Stomach (tissue), 9 donors: ENCODE results near the gene SGPL1. TPM values are rescaled to one million over a fixed set of nuclear protein-coding genes. Genes with fewer than 3 reads are reported as not detected.

Experiments
- DNase-seq, 2 donors: peaks; one replicate each; pipeline versions ENCODE4 v3.0.0 to v3.0.0-alpha.2; 2013 to 2019
- H3K27ac ChIP-seq, 5 donors: fragments of 200-600 bp in 4 of 5; sonication (generic) in 4 of 5; one replicate each; pipeline ENCODE4 v1.5.1; 2013 to 2019; ENCODE audit warnings: mild to moderate bottlenecking in 1 of 5, moderate library complexity in 1 of 5
- H3K27me3 ChIP-seq, 3 donors: fragments of 200-600 bp; sonication (generic); one replicate each; pipeline ENCODE4 v1.5.1; 2017 to 2019; ENCODE audit warnings: mixed run types in 1 of 3
- H3K36me3 ChIP-seq, 4 donors: fragments of 200-600 bp; sonication (generic); 1 replicate in 3 of 4; 2 replicates in 1 of 4; pipeline ENCODE4 v1.5.1; 2016 to 2019
- H3K4me1 ChIP-seq, 4 donors: fragments of 200-600 bp; sonication (generic); one replicate each; pipeline ENCODE4 v1.5.1; 2016 to 2019
- H3K4me3 ChIP-seq, 4 donors: fragments of 200-600 bp; sonication (generic) in 3 of 4; one replicate each; pipeline ENCODE4 v1.5.1; 2016 to 2019; ENCODE audit warnings: mild to moderate bottlenecking in 1 of 4
- H3K9me3 ChIP-seq, 4 donors: fragments of 200-600 bp; sonication (generic); one replicate each; pipeline ENCODE4 v1.5.1; 2016 to 2019
- EP300 ChIP-seq: sonication (generic); formaldehyde crosslinking; IDR thresholded peaks from one replicate; pipeline ENCODE4 v1.6.1; 2017; ENCODE audit warnings: antibody characterized with exemption
- POLR2A ChIP-seq, 4 donors: fragments of 450-650 bp; IDR thresholded peaks; one replicate each; pipeline ENCODE4 v1.6.1; 2016; ENCODE audit warnings: antibody characterized with exemption in 4 of 4, control low read depth in 2 of 4, mild to moderate bottlenecking in 1 of 4, moderate library complexity in 1 of 4
- POLR2AphosphoS5 ChIP-seq, 3 donors: sonication (generic); formaldehyde crosslinking; IDR thresholded peaks; one replicate each; pipeline ENCODE4 v1.6.1; 2016; ENCODE audit warnings: antibody characterized with exemption in 3 of 3
- WGBS, 5 donors: extraction: QIAGEN DNeasy Blood & Tissue Kit in 3 of 5; methylation state at CpG; one replicate each; pipeline versions ENCODE4 v1.1.5 to v1.1.7; 2013 to 2018; 5-methylcytosine and 5-hydroxymethylcytosine counted together
- intact Hi-C: fragments of 100-400 bp; cut with DNase I; formaldehyde crosslinking; loops from one replicate; pipeline ENCODE4 v1.15.1; 2023; ENCODE audit warnings: low total_unique reads
- polyA plus RNA-seq, 3 donors: library from polyadenylated mRNA; stranded (reverse); fragments of 200-250 nt; gene quantifications; one replicate each; pipeline ENCODE4 v1.2.3, GENCODE V29; 2013
- total RNA-seq, 5 donors: library from RNA; depleted of rRNA; stranded (reverse); fragments of >200 nt; gene quantifications; one replicate each; pipeline versions ENCODE4 v1.1.0 to v1.2.3, GENCODE V29; 2014 to 2016
- TF ChIP-seq, protein P1 (sequence below), 7 experiments: fragments of 450-650 bp in 4 of 7; fragments of 200-600 bp in 3 of 7; sonication (generic) in 3 of 7; IDR thresholded peaks; one replicate each; pipeline ENCODE4 v1.5.1; 2016 to 2019; ENCODE audit warnings: antibody characterized with exemption in 7 of 7, control low read depth in 2 of 7, mild to moderate bottlenecking in 1 of 7
- donor health status: healthy with polysubstance abuse.
- donor health status: Bipolar disorder and iron deficiency.
- donor health status: healthy.

SGPL1 gene
- total and polyA plus RNA-seq, 8 donors, result 1.2 to 65.5 (median 15.6) TPM

DNA sequence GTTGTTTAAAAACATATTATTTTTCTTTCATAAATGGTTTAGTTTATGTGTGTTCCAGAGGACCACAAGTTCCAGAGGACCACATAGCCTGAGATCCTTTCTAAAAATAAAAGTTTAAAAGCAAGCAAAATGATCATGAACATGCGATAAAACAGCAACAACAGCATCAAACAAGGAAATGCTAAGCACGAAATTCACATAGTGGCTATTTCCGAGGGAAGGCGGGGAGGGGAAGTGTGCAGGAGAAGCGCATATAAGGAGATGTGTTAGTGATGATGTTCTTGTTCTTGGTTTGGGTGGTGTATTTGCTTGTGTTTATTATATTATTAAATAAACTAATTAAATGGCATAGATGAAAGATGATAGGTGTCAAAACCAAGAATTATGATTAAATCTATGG is 31.7 kb upstream of the SGPL1 start:
- 71 to 77% (median 75%) methylated on average over 5 of the region's 5 CpGs for WGBS, 5 donors

DNA sequence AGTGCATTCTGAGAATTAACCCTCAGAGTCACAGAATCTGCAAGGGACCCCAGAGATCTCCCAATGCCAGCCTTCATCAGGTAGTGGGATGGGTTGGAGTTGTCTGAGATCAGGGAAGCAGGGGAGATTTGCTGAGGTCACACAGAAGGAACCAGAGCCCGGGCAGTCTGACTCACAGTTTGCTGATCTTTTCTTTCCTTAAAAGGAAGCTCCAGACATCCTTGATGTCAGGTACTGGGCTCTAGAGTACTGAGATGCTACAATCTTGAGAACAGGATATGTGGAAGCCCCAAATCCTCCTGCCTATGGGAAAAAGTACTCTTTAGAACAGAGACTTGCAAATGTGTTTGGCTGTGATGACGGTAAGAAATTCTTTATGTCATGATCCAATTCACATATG is 31.3 kb upstream of the SGPL1 start:
- Histone ChIP-seq H3K4me3 (no peak overlapping the region), H3K4me1 (no peaks in the 10 kb centered on the region), H3K27ac (no peak overlapping the region), H3K36me3 (no peaks in the 10 kb centered on the region), H3K9me3 (no peaks in the 10 kb centered on the region), H3K27me3 (peaks cover 0 to 6% (median 0%) of the 10 kb centered on the region in 3 donors)
- intact Hi-C loops, result no loop called here
- WGBS, 5 donors, result 53 to 70% (median 65%) methylated on average over 2 of the region's 2 CpGs
- DNase-seq, result no peak
- no peak for TF ChIP-seq EP300

More for the DNA sequence above, 31.7 kb upstream of the SGPL1 start:
- Histone ChIP-seq H3K27ac (no peak overlapping the region), H3K36me3 (no peaks in the 10 kb centered on the region), H3K9me3 (no peaks in the 10 kb centered on the region), H3K4me1 (no peaks in the 10 kb centered on the region), H3K4me3 (no peak overlapping the region), H3K27me3 (peaks cover 0 to 6% (median 0%) of the 10 kb centered on the region in 3 donors)
- TF ChIP-seq EP300, result no peak
- TF ChIP-seq POLR2A (IDR thresholded peaks at IDR 0.05), result no peak
- TF ChIP-seq, protein P1, sequence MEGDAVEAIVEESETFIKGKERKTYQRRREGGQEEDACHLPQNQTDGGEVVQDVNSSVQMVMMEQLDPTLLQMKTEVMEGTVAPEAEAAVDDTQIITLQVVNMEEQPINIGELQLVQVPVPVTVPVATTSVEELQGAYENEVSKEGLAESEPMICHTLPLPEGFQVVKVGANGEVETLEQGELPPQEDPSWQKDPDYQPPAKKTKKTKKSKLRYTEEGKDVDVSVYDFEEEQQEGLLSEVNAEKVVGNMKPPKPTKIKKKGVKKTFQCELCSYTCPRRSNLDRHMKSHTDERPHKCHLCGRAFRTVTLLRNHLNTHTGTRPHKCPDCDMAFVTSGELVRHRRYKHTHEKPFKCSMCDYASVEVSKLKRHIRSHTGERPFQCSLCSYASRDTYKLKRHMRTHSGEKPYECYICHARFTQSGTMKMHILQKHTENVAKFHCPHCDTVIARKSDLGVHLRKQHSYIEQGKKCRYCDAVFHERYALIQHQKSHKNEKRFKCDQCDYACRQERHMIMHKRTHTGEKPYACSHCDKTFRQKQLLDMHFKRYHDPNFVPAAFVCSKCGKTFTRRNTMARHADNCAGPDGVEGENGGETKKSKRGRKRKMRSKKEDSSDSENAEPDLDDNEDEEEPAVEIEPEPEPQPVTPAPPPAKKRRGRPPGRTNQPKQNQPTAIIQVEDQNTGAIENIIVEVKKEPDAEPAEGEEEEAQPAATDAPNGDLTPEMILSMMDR (IDR thresholded peaks at IDR 0.05), result no peak
- TF ChIP-seq POLR2AphosphoS5 (IDR thresholded peaks at IDR 0.05), result no peak
- intact Hi-C loops, result no loop called here
- DNase-seq, result no peak

DNA sequence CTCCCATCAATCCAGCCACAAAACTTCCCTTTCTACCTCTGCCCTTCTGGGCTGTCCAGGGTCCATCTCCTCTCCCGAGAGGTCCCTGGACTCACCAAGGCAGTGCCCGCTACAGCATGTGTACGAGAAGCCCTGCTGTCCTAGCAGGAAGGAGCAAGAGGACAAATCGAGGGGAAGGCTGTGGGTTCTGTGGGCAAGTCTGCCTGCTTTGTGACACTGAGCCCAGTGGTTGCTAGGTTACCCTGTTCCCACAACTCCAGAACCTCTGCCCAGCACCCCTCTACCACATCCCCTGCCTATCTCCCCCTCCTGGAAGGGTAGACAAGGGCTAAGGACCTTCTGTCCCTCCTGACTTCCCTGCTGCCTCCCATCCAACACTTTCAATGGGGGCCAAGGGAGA is 30.6 kb upstream of the SGPL1 start, which contains the start of gene TBATA:
Gene TBATA, minus strand, starts transcription at position 188 of the 400 bp plus-strand sequence. CDS start 1,998 bp downstream, outside the sequence.
- no peaks in the 10 kb centered on the region for H3K9me3 ChIP-seq
- WGBS, 5 donors, result 61 to 77% (median 68%) methylated on average over 4 of the region's 4 CpGs
- no peak within 1 kb of the TSS for H3K27ac ChIP-seq
- H3K4me3 ChIP-seq, result no peak within 1 kb of the TSS
- no peaks in the 10 kb centered on the region for H3K36me3 ChIP-seq
- intact Hi-C loops, result no loop called here
- peaks cover 0 to 6% (median 0%) of the 10 kb centered on the region in 3 donors for H3K27me3 ChIP-seq
- no peak for DNase-seq
- no peaks in the 10 kb centered on the region for H3K4me1 ChIP-seq
- TF ChIP-seq EP300 (no peak), POLR2A (IDR thresholded peaks at IDR 0.05) (no peak), POLR2AphosphoS5 (IDR thresholded peaks at IDR 0.05) (no peak)
- TF ChIP-seq, protein P1 (IDR thresholded peaks at IDR 0.05), result no peak

DNA sequence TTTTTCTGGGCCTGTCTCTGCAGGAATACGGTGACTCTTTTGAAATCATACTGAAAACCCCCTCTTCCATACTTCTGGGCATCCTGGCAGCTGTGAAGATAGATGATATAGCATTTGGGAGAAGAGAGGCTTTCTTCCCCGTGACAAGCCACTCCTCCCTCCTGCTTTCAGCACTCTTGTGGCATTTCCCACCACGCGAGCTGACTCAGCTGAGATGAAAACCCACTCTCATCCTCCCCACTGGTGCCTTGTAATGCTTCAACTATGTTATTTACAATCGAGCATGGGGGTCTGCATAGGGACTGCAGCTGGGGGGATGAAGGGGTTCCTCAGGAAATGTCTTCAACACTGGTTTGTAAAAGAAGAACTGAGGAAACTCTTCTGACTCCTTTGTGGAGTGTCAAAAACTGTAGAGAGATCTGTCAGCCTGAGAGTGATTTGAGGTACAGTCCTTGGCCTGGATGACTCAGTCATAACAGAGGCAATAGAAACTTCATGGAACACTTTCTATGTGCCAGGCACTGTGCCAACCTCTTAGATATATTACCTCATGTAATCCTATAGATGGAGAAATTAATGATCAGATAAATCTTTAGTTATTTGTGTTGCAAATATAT is 28.8 kb upstream of the SGPL1 start:
- Histone ChIP-seq H3K4me1 (no peaks in the 10 kb centered on the region), H3K9me3 (no peaks in the 10 kb centered on the region), H3K36me3 (no peaks in the 10 kb centered on the region), H3K27ac (no peak overlapping the region), H3K4me3 (no peak overlapping the region), H3K27me3 (peaks cover 0 to 6% (median 0%) of the 10 kb centered on the region in 3 donors)
- intact Hi-C loops, result no loop called here
- TF ChIP-seq POLR2AphosphoS5 (IDR thresholded peaks at IDR 0.05), result no peak
- TF ChIP-seq EP300, result no peak
- no peak for TF ChIP-seq POLR2A (IDR thresholded peaks at IDR 0.05)
- TF ChIP-seq, protein P1 (IDR thresholded peaks at IDR 0.05), result no peak
- no peak for DNase-seq
- 38 to 71% (median 57%) methylated on average over 5 of the region's 5 CpGs for WGBS, 5 donors

DNA sequence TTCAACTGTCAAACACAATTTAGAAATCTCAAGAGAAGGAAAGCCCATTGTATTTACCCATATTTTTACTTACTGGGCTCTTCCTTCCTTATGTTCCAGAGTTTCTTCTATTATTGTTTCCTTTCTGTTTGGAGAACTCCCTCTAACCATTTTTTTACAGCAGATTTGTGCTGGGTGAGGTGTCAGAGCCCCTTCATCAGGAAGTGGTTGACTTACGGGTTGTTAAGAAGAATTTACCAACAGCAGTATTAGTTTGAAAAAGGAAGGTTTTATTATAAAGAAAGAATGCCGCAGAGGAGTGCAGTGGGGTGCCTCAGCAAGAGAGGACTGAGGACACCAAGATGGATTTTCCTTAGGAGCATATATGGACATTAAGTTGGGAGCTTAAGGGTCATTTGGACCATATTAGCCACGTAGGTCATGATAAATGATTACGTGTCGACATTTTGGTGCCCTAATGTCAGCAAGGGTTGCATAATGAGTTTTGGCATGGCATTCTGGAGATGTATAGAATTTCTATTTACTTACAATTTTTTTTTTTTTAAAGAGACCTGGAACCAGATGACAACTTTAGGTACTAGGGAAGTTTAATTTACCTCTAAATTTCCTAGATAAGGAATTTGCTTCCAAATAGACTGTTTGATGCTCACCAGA is 24.2 kb upstream of the SGPL1 start:
- 56 to 65% (median 63%) methylated on average over 5 of the region's 5 CpGs for WGBS, 5 donors
- no peaks in the 10 kb centered on the region for H3K36me3 ChIP-seq
- H3K27ac ChIP-seq, result no peak overlapping the region
- no peaks in the 10 kb centered on the region for H3K4me1 ChIP-seq
- no peaks in the 10 kb centered on the region for H3K27me3 ChIP-seq
- intact Hi-C loops, result no loop called here
- no peak overlapping the region for H3K4me3 ChIP-seq
- DNase-seq, result no peak
- TF ChIP-seq, protein P1 (IDR thresholded peaks at IDR 0.05), result no peak
- TF ChIP-seq POLR2A (IDR thresholded peaks at IDR 0.05), result no peak
- no peak for TF ChIP-seq EP300
- H3K9me3 ChIP-seq, result no peaks in the 10 kb centered on the region
